ENCODE measurements around the gene BAZ1A.

BAZ1A gene

GRCh38 chr14:34875031-34875922 lies at the start of gene BAZ1A:
Gene BAZ1A (minus strand): TSS chr14:34875360. CDS start chr14:34874604, 756 bp downstream.
- Histone ChIP-seq H4K20me1 (ENCODE audit: insufficient read depth, low read length) (no peaks in the 10 kb centered on the region), H3K9me3 (ENCODE audit: low read length) (no peaks in the 10 kb centered on the region), H3K36me3 (ENCODE audit: insufficient read depth, low read length) (peaks cover 16% of the 10 kb centered on the region; the same call in 1 of the 2 replicates), H3K79me2 (ENCODE audit: insufficient read depth, low read length) (peaks cover 36% of the 10 kb centered on the region), H3K9ac (ENCODE audit: low read length) (peak within 1 kb of the TSS; percentile 87), H2AFZ (ENCODE audit: low read length) (peak within 1 kb of the TSS; percentile 72; the same call in 1 of the 2 replicates), H3K27me3 (ENCODE audit: insufficient read depth, low read length) (no peaks in the 10 kb centered on the region), H3K27ac (ENCODE audit: low read depth, low read length, poor library complexity, severe bottlenecking) (peak within 1 kb of the TSS; percentile 79), H3K9me2 (ENCODE audit: low read depth, low read length) (no peaks in the 10 kb centered on the region), H3F3A (ENCODE audit: insufficient read depth, low read length) (no peaks in the 10 kb centered on the region), H3K4me2 (ENCODE audit: low read length) (peak within 1 kb of the TSS; percentile 96), H3K4me1 (ENCODE audit: insufficient read depth, low read length, severe bottlenecking) (peaks cover 23% of the 10 kb centered on the region), H3K4me3 (ENCODE audit: low read depth, low read length, poor library complexity, severe bottlenecking) (peak within 1 kb of the TSS; percentile 99)
- no peak for TF ChIP-seq CTCF (IDR thresholded peaks at IDR 0.05; ENCODE audit: low read length)
- no peak for TF ChIP-seq EZH2 (IDR thresholded peaks at IDR 0.05; ENCODE audit: borderline replicate concordance, low read length)

GRCh38 chr14:34920339-34920738 lies 45.2 kb upstream of the BAZ1A start:
- no peaks in the 10 kb centered on the region for H3K9me3 ChIP-seq (ENCODE audit: low read length)
- no peak overlapping the region for H2AFZ ChIP-seq (ENCODE audit: low read length)
- TF ChIP-seq CTCF (IDR thresholded peaks at IDR 0.05; ENCODE audit: low read length) (no peak), EZH2 (IDR thresholded peaks at IDR 0.05; ENCODE audit: borderline replicate concordance, low read length) (no peak)
- no peaks in the 10 kb centered on the region for H3K36me3 ChIP-seq (ENCODE audit: insufficient read depth, low read length)
- H3K27me3 ChIP-seq (ENCODE audit: insufficient read depth, low read length), result no peaks in the 10 kb centered on the region
- no peaks in the 10 kb centered on the region; the same call in 1 of the 2 replicates for H3F3A ChIP-seq (ENCODE audit: insufficient read depth, low read length)
- H3K9ac ChIP-seq (ENCODE audit: low read length), result no peak overlapping the region
- H3K4me1 ChIP-seq (ENCODE audit: insufficient read depth, low read length, severe bottlenecking), result no peaks in the 10 kb centered on the region
- no peak overlapping the region for H3K4me3 ChIP-seq (ENCODE audit: low read depth, low read length, poor library complexity, severe bottlenecking)
- H3K4me2 ChIP-seq (ENCODE audit: low read length), result no peak overlapping the region
- H3K79me2 ChIP-seq (ENCODE audit: insufficient read depth, low read length), result no peaks in the 10 kb centered on the region
- H3K9me2 ChIP-seq (ENCODE audit: low read depth, low read length), result no peaks in the 10 kb centered on the region
- no peaks in the 10 kb centered on the region for H4K20me1 ChIP-seq (ENCODE audit: insufficient read depth, low read length)
- H3K27ac ChIP-seq (ENCODE audit: low read depth, low read length, poor library complexity, severe bottlenecking), result no peak overlapping the region

- Histone ChIP-seq H3K4me2 (ENCODE audit: low read length) (no peak overlapping the region), H3K9me3 (ENCODE audit: low read length) (no peaks in the 10 kb centered on the region)
Measured at GRCh38 chr14:34913619-34914018, 38.5 kb upstream of the BAZ1A start.

More at GRCh38 chr14:34913619-34914018, 38.5 kb upstream of the BAZ1A start:
- Histone ChIP-seq H4K20me1 (ENCODE audit: insufficient read depth, low read length) (no peaks in the 10 kb centered on the region), H3K27me3 (ENCODE audit: insufficient read depth, low read length) (no peaks in the 10 kb centered on the region), H3K36me3 (ENCODE audit: insufficient read depth, low read length) (no peaks in the 10 kb centered on the region), H3K9ac (ENCODE audit: low read length) (no peak overlapping the region), H3F3A (ENCODE audit: insufficient read depth, low read length) (no peaks in the 10 kb centered on the region; the same call in 1 of the 2 replicates), H3K27ac (ENCODE audit: low read depth, low read length, poor library complexity, severe bottlenecking) (no peak overlapping the region), H2AFZ (ENCODE audit: low read length) (no peak overlapping the region), H3K4me3 (ENCODE audit: low read depth, low read length, poor library complexity, severe bottlenecking) (no peak overlapping the region), H3K9me2 (ENCODE audit: low read depth, low read length) (no peaks in the 10 kb centered on the region), H3K4me1 (ENCODE audit: insufficient read depth, low read length, severe bottlenecking) (peaks cover 25% of the 10 kb centered on the region), H3K79me2 (ENCODE audit: insufficient read depth, low read length) (no peaks in the 10 kb centered on the region)
- no peak for TF ChIP-seq CTCF (IDR thresholded peaks at IDR 0.05; ENCODE audit: low read length)
- TF ChIP-seq EZH2 (IDR thresholded peaks at IDR 0.05; ENCODE audit: borderline replicate concordance, low read length), result no peak
